Adipocyte (in vitro differentiated cells): ENCODE results near the gene VCX2.
"Not testable (repeated sequence)": the region's sequence is repeated elsewhere in the genome, so short reads cannot be mapped to it uniquely, and the experiment has no call there.

ENCODE experiments used
- DNase-seq: peaks from one replicate; pipeline ENCODE4 v3.0.0-alpha.2; 2015; ENCODE audit warnings: low read depth
- H3K27me3 ChIP-seq: replicated peaks from 2 replicates; pipeline ENCODE4 v1.7.0; 2013; ENCODE audit warnings: mild to moderate bottlenecking, low read length, moderate library complexity; ENCODE audit not compliant: control insufficient read depth, insufficient read depth
- H3K36me3 ChIP-seq: 2 replicates; pipeline ENCODE4 v1.7.0; 2013; ENCODE audit warnings: low read length, mild to moderate bottlenecking, moderate library complexity; ENCODE audit not compliant: control insufficient read depth, insufficient read depth, severe bottlenecking
- H3K4me1 ChIP-seq: 2 replicates; pipeline ENCODE4 v1.7.0; 2013; ENCODE audit warnings: mild to moderate bottlenecking, low read length, moderate library complexity; ENCODE audit not compliant: control insufficient read depth, insufficient read depth
- H3K4me3 ChIP-seq: 2 replicates; pipeline ENCODE4 v1.7.0; 2013; ENCODE audit warnings: mild to moderate bottlenecking, low read length, moderate library complexity
- H3K9ac ChIP-seq: 2 replicates; pipeline ENCODE4 v1.7.0; 2013; ENCODE audit warnings: mild to moderate bottlenecking, low read length, moderate library complexity
- H3K9me3 ChIP-seq: 2 replicates; pipeline ENCODE4 v1.7.0; 2013; ENCODE audit warnings: mild to moderate bottlenecking, low read length, moderate library complexity; ENCODE audit not compliant: control insufficient read depth

The VCX2 gene

GRCh38 chrX:8171169-8171568 lies at the start of gene VCX2:
Gene VCX2 (minus strand): TSS chrX:8171267. CDS start chrX:8170643, 624 bp downstream.
- not testable (repeated sequence) for H3K4me1 ChIP-seq, H3K36me3 ChIP-seq, H3K9me3 ChIP-seq, DNase-seq, H3K4me3 ChIP-seq, H3K9ac ChIP-seq, H3K27me3 ChIP-seq

GRCh38 chrX:8204943-8205342 lies 33.9 kb upstream of the VCX2 start:
- no peak for DNase-seq
- Histone ChIP-seq H3K4me3 (no peak overlapping the region), H3K9me3 (no peaks in the 10 kb centered on the region), H3K36me3 (no peaks in the 10 kb centered on the region), H3K27me3 (no peaks in the 10 kb centered on the region), H3K9ac (no peak overlapping the region), H3K4me1 (no peaks in the 10 kb centered on the region)

- Histone ChIP-seq H3K4me3 (no peak overlapping the region), H3K4me1 (no peaks in the 10 kb centered on the region), H3K36me3 (no peaks in the 10 kb centered on the region), H3K9me3 (no peaks in the 10 kb centered on the region), H3K27me3 (no peaks in the 10 kb centered on the region), H3K9ac (no peak overlapping the region)
- DNase-seq, result no peak
Observed at GRCh38 chrX:8204169-8204935, 33.3 kb upstream of the VCX2 start.

GRCh38 chrX:8201896-8202331 lies 30.8 kb upstream of the VCX2 start:
- H3K36me3 ChIP-seq, result no peaks in the 10 kb centered on the region
- H3K27me3 ChIP-seq, result no peaks in the 10 kb centered on the region
- DNase-seq, result no peak
- no peak overlapping the region for H3K9ac ChIP-seq
- no peak overlapping the region for H3K4me3 ChIP-seq
- no peaks in the 10 kb centered on the region for H3K9me3 ChIP-seq
- H3K4me1 ChIP-seq, result no peaks in the 10 kb centered on the region

GRCh38 chrX:8196776-8197175 lies 25.7 kb upstream of the VCX2 start:
- Histone ChIP-seq H3K9me3 (no peaks in the 10 kb centered on the region), H3K9ac (no peak overlapping the region), H3K36me3 (no peaks in the 10 kb centered on the region), H3K4me3 (no peak overlapping the region), H3K4me1 (no peaks in the 10 kb centered on the region), H3K27me3 (no peaks in the 10 kb centered on the region)
- DNase-seq, result no peak

- H3K27me3 ChIP-seq, result no peaks in the 10 kb centered on the region
- H3K4me1 ChIP-seq, result no peaks in the 10 kb centered on the region
- no peaks in the 10 kb centered on the region for H3K36me3 ChIP-seq
- H3K9me3 ChIP-seq, result no peaks in the 10 kb centered on the region
- no peak for DNase-seq
- H3K4me3 ChIP-seq, result no peak overlapping the region
- no peak overlapping the region for H3K9ac ChIP-seq
Observed at GRCh38 chrX:8194216-8194615, 23.1 kb upstream of the VCX2 start.

GRCh38 chrX:8192276-8192675 lies 21.2 kb upstream of the VCX2 start:
- no peak for DNase-seq
- H3K36me3 ChIP-seq, result no peaks in the 10 kb centered on the region
- no peaks in the 10 kb centered on the region for H3K27me3 ChIP-seq
- H3K4me1 ChIP-seq, result no peaks in the 10 kb centered on the region
- H3K4me3 ChIP-seq, result no peak overlapping the region
- no peak overlapping the region for H3K9ac ChIP-seq
- no peaks in the 10 kb centered on the region for H3K9me3 ChIP-seq

- DNase-seq, result no peak
- Histone ChIP-seq H3K9me3 (no peaks in the 10 kb centered on the region), H3K9ac (no peak overlapping the region), H3K27me3 (no peaks in the 10 kb centered on the region), H3K4me1 (no peaks in the 10 kb centered on the region), H3K4me3 (no peak overlapping the region), H3K36me3 (no peaks in the 10 kb centered on the region)
Observed at GRCh38 chrX:8191022-8191421, 20.0 kb upstream of the VCX2 start.

- Histone ChIP-seq H3K27me3 (no peaks in the 10 kb centered on the region), H3K4me3 (no peak overlapping the region), H3K36me3 (no peaks in the 10 kb centered on the region), H3K4me1 (no peaks in the 10 kb centered on the region), H3K9me3 (no peaks in the 10 kb centered on the region), H3K9ac (no peak overlapping the region)
- no peak for DNase-seq
Observed at GRCh38 chrX:8190341-8190830, 19.3 kb upstream of the VCX2 start.

GRCh38 chrX:8189096-8189830 lies 18.2 kb upstream of the VCX2 start:
- H3K9ac ChIP-seq, result no peak overlapping the region
- no peaks in the 10 kb centered on the region for H3K36me3 ChIP-seq
- H3K9me3 ChIP-seq, result no peaks in the 10 kb centered on the region
- no peak for DNase-seq
- H3K4me1 ChIP-seq, result no peaks in the 10 kb centered on the region
- H3K4me3 ChIP-seq, result no peak overlapping the region
- H3K27me3 ChIP-seq, result no peaks in the 10 kb centered on the region

- no peaks in the 10 kb centered on the region for H3K4me1 ChIP-seq
- DNase-seq, result no peak
- no peaks in the 10 kb centered on the region for H3K36me3 ChIP-seq
- H3K9me3 ChIP-seq, result no peaks in the 10 kb centered on the region
- H3K27me3 ChIP-seq, result no peaks in the 10 kb centered on the region
- no peak overlapping the region for H3K4me3 ChIP-seq
- H3K9ac ChIP-seq, result no peak overlapping the region
Observed at GRCh38 chrX:8183346-8183745, 12.3 kb upstream of the VCX2 start.
